Measurements from ENCODE around the gene RHOU.
A peak's percentile ranks its signal among the peaks of the same experiment; 100 is the strongest.
"Not testable (repeated sequence)": the region's sequence is repeated elsewhere in the genome, so short reads cannot be mapped to it uniquely, and the experiment has no call there.

The RHOU gene

DNA sequence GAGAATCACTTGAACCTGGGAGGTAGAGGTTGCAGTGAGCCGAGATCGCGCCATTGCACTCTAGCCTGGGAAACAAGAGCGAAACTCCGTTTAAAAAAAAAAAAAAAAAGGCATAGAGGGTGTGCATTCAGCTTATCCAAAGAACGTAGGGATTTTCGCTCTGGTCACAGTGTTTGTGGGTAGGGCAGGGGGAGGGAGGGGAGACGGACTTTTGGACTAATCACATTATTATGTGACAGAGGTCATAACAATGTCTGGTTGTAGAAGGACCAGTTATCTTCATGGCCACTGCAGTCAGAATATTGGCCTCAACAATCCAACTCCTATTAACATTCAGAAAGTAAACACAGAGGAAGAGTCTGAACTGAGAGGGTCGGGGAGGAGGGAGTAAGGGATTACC is 25.7 kb downstream of the RHOU start:
- no peak for DNase-seq

DNA sequence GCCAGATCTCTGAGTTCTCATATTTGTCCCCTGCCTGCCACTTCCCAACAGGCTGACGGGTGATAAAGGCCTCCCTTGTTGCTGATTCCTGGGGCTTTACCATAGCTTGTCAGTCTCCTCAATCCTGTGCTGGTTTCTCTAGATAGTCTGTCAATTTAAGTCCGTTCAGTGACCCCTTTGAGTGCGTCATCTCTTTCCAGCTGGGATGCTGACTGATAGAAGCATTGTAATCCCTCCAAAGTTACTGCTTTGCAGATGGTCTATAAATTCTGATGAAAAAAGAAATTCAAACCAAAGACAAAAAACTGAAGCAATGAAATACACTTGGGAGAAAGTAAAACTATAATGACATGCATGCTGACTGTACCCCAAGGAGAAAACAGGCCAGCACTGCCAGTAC is 28.3 kb downstream of the RHOU start:
- no peak for DNase-seq

DNA sequence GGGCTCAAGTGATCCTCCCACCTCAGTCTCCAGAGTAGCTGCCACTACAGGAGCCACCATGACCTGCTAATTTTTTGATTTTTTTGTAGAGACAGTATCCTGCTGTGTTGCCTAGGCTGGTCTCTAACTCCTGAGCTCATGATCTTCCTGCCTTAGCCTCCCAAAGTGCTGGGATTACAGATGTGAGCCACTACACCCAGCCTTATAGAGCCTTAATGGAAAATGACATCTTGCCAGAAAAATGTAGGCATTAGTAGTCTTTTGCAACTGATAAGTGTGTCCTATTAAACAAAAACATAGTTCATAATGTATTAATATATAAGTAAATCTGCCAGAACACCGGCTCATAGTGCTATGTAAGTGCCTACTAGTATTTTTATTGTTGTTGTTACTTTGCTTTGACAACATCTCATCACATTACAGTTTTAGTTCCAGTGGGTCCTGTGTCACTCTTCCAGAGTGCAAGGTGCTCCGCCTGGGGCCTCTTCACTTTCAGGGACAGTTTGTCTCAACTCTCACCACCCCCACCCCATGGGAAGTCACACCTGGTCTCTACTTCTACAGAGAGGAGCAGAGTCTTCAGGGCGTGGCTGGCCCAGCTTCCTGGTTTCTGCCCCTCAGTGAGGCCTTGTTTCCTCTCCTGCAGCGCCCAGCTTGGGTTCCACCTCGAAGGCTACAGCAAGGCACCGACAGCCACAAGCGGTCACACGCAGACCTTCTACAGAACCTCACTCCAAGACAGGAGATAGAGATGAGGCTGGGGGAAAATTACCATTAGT is 30.1 kb downstream of the RHOU start:
- no peak for DNase-seq

DNA sequence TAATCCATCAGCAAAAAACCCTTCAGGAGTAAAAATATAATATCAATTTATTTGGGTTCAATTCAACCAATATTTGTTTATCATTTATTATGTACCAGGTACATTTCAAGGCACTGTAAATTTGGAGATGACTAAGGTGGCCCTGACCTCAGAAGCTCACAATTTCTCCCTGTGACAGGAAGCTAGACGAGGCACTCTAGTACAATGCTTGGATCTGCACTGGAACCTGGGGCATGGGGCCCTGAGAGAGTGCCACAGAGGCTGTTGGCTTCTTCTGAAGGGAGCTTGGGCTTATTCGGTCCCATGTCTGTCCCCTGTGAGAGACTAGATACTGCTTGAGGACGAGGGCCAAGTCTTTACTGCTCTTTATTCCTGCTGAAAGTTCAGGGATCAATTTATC is 31.5 kb downstream of the RHOU start:
- DNase-seq = no peak

DNA sequence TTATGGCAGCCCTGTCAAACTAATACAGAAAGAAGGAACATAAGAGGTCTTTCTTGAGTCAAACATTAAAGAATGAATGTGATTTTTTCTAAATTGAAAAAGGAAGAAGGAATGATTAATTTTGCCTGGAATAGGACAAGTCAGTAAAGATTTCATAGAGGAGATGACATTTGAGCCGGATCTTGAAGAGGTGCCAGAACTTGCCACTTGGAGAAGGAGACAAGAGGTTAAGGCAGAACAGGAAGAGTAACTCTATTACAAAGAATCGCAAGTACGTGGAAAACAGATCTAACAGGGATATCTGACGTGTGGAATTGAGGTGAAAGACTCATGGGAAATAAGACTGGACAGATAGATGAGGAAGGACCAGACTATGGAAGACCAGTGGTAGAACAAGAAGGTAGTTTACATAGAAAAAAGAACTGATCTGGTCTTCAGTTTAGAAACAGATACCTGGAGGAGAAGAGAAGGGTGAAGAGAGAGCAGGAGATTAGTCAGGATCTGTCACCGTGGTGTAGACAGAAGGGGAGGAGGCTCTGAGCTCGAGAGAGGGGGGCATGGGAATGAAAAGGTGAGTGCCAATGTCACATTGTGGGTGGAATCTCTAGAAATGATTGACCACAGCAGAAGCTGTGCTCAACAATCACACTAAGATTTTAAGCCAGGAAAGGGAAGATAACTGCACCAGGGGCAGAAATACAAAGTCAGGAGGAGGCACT is 32.5 kb downstream of the RHOU start:
- no peak for DNase-seq

DNA sequence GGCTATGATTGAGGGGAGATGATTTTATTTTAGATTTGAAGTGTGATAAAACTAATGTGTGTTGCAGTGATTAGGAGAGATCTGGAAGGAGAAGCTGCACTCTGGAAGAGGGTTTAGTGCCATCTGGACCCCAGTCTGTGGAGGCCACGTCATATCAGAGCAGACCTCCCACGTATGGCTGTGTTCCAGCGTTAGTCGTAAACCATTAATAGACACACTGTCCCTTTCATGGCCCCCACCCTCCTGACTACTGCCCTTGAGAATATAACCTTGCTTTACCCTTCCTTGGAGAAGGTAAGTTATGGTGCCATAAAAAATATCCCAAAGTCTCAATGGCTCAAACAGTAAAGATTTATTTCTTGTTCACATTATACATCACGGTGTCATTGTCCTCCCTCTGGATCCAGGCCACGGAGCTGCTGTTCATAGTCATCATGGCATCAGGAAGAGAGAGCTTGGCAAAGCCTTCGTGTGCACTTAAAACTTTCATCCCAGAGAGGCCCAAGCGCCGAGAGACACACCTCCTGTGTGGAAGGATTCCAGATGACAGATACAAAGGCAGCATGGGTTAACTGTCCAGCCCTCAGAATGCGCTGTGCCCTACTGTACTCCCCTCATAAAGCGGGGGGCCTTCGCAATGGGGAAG is 33.2 kb downstream of the RHOU start:
- no peak for DNase-seq

DNA sequence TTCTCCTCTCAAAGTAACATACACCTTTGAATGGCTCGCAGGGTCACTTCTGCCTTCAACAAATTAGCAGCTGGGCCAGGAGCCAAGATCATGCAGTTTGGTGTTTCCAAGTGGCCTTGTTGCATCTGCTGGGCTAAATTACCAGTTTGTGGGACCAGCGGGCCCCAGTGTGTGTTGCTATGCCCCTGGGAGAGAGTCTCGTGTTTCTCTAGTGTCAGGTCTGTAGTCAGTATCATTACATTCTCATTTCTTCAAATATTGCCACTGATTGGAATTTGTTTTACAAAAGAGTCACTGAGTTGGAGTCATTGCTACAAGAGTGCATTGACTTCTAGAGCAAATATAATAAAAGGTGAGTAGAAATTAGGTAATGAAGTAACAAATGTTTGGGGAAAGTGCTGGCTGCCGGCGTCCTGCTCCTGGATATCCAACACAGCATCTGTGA is 35.5 kb downstream of the RHOU start:
- DNase-seq = no peak

DNA sequence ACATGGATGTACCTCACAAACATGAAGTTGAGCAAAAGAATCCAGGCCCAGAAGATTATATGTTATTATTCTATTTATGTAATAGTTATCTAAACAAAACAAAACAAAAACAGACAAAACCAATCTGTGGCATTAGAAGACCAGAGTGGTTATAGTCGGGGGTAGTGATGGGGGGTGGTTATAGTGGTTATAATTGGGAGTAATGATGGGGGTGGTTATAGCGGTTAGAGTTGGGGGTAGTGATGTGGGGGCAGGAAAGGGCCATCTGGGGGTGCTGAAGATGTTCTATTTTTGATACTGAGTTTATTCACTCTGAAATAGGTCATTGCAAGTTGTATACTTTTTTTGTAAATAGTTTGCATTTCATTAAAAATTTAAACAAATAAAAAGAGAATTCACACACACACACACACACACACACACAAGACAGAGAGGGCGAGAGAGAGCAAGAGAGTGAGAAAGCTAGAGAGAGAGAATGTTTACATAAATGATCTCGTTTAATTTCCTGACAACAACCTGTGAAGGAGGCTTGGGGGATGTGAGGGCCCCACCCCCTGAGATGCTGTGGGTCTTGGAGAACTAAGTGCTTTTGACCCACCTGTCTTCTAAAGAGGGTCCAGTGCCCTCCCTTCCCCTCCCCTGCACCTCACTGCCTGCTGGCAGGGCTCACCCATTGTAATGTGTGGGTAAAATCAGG is 37.4 kb downstream of the RHOU start:
- no peak for DNase-seq

DNA sequence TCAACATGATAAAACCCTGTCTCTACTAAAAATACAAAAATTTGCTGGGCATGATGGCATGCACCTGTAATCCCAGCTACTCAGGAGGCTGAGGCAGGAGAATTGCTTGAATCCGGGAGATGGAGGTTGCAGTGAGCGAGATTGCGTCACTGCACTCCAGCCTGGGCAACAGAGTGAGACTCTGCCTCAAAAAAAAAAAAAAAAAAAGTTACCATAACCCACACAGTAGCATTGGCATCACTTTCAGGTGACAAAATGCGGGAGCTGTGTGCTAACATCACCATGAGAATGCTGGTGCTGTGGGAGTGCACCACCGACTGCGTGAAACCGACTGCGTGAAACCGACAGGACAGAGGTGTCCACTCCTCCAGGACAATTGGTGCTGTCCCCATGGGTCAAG is 40.7 kb downstream of the RHOU start:
- not testable (repeated sequence) for DNase-seq

DNA sequence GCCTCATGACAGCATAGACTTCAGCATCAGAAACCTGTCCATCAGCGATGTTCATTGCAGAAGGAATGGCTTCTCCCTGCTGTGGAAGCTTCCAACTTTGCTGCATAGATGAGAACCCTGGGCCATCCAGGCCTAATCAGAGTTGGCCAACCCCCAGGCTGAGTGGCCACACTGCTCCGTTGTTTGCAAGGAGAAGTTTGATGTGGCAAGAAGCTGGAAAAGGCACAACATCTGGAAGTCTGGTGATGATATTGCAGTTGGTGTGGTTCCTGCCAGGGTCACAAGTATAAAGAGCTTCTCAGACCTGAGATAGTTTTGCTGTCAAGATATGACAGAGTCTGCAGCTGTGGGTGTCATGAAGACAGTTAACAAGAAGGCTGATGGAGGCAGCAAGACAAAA is 41.2 kb downstream of the RHOU start:
- DNase-seq = peak in 3 of 4 experiments; percentile 24 to 39 (median 35)

DNA sequence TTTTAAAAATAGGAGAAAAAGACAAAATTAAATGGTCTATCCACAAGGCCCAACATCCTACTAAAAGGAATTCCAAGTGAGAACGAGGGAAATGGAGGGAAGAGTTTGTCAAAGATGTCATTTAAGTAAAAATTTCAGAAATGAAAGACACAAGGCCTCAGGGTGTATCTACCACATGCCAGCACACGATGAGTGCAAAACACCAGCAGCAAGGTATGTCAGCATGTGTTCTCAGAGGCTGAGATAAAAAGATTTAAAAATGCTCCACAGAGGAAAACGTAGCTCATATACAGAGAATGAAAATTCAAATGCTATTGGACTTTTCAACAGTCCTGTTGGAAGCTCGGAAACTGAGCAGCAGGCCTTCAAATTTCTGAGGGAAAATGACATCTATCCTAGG is 42.0 kb downstream of the RHOU start:
- no peak for DNase-seq

DNA sequence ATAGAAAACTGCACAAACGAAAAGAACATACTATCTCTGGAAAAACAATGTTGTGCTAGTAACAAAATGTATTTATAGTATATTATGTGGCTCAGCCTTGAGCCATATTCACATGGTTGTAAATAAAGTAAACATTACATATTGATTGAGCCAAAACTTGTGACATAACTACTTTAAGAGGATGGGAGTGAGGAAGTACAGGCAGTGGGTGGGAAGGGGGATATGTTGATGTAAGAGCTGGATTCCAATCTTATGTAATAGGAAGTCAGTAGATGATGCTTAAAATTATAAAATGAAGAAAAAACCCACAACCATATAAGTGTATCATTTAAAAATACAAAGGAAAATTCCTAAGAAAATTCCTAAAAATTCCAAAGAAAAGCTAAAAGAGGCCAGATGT is 42.7 kb downstream of the RHOU start:
- peak; percentile 18 to 69 (median 62) for DNase-seq

DNA sequence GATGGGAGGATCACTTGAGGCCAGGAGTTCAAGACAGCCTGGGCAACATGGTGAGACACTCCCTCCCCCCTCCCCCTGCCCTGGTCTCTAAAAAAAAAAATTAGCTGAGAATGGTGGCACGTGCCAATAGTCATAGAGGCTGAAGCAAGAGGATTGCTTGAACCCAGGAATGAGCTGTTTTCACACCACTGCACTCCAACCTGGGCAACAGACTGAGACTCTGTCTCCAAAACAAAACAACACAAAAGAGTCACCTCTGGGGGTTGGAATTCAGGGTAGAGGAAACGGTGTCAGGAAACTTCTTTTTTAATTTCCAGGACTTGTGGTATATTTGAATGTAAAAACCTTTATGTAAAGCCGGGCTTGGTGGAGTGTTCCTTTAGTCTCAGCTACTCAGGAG is 43.2 kb downstream of the RHOU start:
- no peak for DNase-seq

DNA sequence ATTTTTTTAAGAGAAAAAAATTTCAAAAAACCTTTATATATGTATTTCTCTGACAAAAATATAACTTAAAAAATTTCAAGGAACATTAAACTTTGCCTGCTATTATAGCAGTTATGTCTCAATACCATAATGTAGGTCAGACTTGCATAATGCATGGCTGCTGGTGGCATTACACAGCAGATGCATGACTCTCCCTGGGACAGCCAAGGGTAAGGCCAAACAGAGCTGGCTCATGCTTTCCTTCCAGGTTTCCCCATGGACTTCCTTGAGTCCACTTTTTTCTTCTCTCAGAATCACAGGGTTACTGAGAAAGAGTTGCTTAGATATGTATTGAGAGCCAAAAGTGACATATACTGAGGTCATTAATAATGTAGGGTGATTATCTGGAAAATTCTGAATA is 43.7 kb downstream of the RHOU start:
- DNase-seq = peak; percentile 59 to 85 (median 78)

DNA sequence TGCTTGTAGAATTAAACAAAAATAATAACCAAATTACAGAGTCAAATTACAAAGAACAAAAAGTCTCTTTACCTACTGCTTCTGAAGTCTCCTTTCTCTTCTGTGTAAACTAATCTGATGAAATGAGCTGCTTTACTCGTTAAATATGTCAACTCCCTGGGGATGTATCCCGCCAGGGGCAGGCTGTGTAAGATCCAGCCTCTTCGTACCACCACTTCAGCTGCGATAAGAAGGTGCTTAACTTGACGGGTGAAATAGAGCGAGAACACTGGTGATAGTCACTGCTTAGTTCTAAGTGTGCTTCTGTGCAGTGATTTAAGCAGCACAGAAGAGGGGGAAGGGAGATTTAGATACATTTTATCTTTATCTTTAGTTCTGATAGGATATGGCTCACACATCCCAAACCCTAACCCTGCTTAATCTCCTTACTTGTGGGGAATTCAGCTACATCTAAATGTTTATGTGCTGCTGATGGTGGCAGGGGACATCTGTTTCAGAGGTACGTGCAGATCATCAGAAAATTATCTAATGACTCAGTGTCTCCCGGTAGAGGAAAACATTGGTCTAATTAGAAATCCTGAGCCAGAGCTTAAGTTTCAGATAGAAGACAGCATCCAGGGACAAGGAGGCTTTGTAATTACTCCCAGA is 46.0 kb downstream of the RHOU start:
- no peak for DNase-seq

DNA sequence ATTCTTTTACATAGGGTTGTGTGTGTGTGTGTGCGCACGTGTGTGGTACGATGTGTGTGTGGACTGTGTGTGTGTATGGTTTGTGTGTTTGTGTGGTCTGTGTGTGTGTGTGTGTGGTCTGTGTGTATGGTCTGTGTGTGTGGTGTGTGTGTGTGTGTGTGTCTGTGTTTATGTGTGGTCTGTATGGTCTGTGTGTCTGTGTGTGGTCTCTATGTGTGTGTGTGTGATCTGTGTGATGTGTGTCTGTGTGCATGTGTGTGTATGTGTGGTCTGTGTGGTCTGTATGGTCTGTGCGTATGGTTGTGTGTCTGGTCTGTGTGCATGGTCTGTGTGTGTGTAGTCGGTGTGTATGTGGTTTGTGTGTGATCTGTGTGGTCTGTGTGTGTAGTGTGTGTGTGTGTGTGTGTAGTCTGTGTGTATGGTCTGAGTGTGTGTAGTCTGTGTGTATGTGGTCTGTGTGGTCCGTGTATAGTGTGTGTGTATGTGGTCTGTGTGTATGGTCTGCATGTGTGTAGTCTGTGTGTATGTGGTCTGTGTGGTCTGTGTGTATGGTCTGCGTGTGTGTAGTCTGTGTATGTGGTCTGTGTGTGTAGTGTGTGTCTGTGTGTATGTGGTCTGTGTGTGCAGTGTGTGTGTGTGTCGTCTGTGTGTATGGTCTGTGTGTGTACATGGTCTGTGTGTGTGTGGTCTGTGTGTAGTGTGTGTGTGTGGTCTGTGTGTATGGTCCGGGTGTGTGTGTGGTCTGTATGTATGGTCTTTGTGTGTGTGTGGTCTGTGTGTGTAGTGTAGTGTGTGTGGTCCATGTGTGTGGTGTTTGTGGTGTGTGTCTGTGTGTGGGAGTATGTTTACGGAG is 46.8 kb downstream of the RHOU start:
- DNase-seq = no peak

DNA sequence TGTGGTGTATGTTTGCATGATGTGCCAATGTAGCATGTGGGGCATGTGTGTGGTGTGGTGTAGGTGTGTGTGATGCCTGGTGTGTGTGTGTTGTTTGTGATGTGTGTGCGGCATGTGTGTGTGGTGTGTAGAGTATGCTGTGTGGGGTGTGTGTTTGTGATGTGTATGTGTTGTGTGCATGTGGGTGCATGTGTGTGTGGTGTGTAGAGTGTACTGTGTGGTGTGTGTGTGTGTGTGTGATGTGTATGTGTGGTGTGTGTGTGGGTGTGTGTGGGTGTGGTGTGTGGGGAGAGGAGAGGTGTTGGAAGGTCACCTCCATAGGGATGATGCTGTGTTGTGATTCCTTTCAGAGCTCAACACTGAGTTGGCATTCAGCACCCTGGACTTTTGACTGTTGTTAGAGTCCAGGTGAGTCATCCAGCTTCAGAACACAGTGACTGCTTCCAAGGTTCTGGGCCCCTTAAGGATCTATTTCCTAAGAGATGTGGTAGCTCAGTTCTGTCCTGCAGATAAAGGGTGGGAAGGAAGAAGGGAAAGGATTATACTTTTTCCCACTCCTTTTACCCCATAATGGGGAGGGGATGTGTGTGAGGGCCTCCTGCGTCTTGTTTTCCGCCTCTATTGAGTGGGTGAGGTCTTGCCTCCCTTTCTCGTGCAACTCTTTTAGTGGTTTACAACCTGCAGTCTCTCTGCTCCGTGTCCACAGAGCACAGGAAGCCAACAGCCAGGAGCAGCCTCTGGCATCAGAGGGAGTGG is 47.6 kb downstream of the RHOU start:
- DNase-seq = no peak

DNA sequence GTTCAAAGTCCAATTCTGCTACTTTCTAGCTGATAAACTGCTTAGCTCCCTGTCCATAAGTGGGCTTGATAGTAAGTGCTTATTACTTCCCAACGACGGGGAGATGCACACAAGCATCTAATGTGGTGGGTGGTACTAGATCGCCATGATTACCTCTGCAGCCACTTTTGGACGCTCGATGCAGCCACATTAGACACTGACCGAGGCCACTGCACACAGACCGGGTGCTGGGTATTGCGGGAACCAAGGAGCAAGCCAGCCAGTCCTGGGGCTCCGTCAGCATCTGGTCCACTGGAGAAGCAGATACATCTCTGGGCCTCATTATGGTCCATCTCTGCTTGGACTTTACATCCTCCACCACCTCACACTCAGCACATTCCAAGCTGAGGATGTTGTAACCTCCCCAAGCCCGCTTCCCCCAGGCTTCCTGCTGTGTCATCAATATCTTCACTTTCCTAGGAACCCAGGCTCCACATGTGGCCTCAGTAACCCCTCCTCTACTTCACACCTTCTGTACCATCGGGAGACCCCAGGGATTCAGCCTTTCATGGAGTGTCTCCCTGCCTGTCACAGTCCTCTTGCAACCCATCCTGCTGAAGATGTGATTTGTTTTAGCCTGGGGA is 48.2 kb downstream of the RHOU start:
- no peak for DNase-seq

DNA sequence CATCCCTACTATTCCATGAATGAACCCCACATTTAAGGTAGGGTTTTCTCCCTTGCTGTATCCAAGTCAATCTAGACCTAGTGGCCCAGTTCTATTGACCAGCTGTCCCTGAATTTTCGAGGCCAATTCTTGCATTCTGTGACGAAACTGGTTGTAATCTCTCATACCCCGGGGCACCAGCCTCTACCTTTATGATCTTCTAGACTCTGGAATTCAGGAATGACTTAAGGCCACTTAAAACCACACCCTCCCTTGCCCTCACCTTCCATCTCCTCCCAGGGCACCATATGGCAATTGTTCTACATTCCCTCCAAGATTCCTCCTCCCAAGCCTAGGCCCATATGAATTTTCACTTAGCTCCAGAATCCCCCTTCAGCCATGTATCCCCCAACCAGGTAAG is 48.9 kb downstream of the RHOU start:
- DNase-seq = no peak
